ENCODE data around the gene PTCRA.

DNA sequence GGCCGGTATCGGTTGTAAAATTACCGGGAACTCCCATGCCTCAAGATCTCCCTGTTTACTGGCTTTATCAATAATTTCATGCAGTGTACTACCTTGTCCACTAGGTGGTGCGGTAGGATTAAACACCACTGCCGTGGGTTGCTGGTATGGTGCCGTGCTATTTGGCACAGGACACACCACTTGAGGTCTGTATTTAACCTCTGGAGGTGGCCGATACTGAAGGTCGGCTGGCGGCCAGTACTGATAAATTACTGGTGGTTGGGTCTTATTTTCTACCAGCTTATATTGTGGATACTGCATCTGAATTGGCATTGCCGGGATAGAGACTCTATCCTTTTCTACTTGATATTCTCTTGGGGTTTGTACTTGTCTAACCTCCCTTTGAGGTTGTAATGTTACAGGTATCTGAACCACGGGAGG lies 14.3 kb upstream of the PTCRA start:
- TF ChIP-seq, protein P1, sequence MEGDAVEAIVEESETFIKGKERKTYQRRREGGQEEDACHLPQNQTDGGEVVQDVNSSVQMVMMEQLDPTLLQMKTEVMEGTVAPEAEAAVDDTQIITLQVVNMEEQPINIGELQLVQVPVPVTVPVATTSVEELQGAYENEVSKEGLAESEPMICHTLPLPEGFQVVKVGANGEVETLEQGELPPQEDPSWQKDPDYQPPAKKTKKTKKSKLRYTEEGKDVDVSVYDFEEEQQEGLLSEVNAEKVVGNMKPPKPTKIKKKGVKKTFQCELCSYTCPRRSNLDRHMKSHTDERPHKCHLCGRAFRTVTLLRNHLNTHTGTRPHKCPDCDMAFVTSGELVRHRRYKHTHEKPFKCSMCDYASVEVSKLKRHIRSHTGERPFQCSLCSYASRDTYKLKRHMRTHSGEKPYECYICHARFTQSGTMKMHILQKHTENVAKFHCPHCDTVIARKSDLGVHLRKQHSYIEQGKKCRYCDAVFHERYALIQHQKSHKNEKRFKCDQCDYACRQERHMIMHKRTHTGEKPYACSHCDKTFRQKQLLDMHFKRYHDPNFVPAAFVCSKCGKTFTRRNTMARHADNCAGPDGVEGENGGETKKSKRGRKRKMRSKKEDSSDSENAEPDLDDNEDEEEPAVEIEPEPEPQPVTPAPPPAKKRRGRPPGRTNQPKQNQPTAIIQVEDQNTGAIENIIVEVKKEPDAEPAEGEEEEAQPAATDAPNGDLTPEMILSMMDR (IDR thresholded peaks at IDR 0.05): peak; percentile 85 to 93 (median 88)
- TF ChIP-seq POLR2A (IDR thresholded peaks at IDR 0.05): no peak
